SU-DHL-6 (cell line): ENCODE results near the gene NACA2.
"Not testable (repeated sequence)": the region's sequence is repeated elsewhere in the genome, so short reads cannot be mapped to it uniquely, and the experiment has no call there.

Experiments
- H2AFZ ChIP-seq: fragments of 200-600 bp; sonication (generic); 2 replicates; pipeline ENCODE4 v1.6.1; 2014; ENCODE audit warnings: low read depth, mild to moderate bottlenecking, moderate library complexity, mixed read lengths, antibody characterized with exemption, low read length; ENCODE audit not compliant: severe bottlenecking
- H3F3A ChIP-seq: fragments of 200-600 bp; shearing (Covaris generic); 2 replicates; pipeline ENCODE4 v1.6.0; 2016; ENCODE audit warnings: antibody characterized with exemption, mild to moderate bottlenecking; ENCODE audit not compliant: insufficient read depth
- H3K27ac ChIP-seq: fragments of 200-600 bp; sonication (generic); 2 replicates; pipeline ENCODE4 v1.5.1; 2016; ENCODE audit warnings: low read depth, mild to moderate bottlenecking, low read length, moderate library complexity, mixed read lengths
- H3K27me3 ChIP-seq: fragments of 200-600 bp; sonication (generic), shearing (Covaris generic); 2 replicates; pipeline ENCODE4 v1.6.0; 2014; ENCODE audit warnings: mild to moderate bottlenecking, low read length
- H3K36me3 ChIP-seq: fragments of 200-600 bp; sonication (generic); 2 replicates; pipeline ENCODE4 v1.6.1; 2014; ENCODE audit warnings: mild to moderate bottlenecking, low read length, mixed read lengths
- H3K4me2 ChIP-seq: fragments of 300-600, 200-600 bp; shearing (Covaris generic), sonication (generic); 2 replicates; pipeline ENCODE4 v1.6.0; 2014; ENCODE audit warnings: low read length, low read depth, mild to moderate bottlenecking; ENCODE audit not compliant: poor library complexity, severe bottlenecking
- H3K4me3 ChIP-seq: fragments of 200-600 bp; sonication (generic); 2 replicates; pipeline ENCODE4 v1.5.1; 2014; ENCODE audit warnings: antibody characterized with exemption, low read length, mild to moderate bottlenecking, mixed read lengths; ENCODE audit not compliant: insufficient read depth, poor library complexity, severe bottlenecking
- H3K79me2 ChIP-seq: fragments of 200-600 bp; sonication (generic); 2 replicates; pipeline ENCODE4 v1.6.1; 2014; ENCODE audit warnings: mild to moderate bottlenecking, low read length, moderate library complexity; ENCODE audit not compliant: insufficient read depth
- H3K9ac ChIP-seq: fragments of 200-600 bp; sonication (generic); 2 replicates; pipeline ENCODE4 v1.7.0; 2014; ENCODE audit warnings: mild to moderate bottlenecking, low read length
- H3K9me2 ChIP-seq: fragments of 200-600 bp; sonication (generic); replicated peaks from 2 replicates; pipeline ENCODE4 v1.6.1; 2014; ENCODE audit warnings: low read length; ENCODE audit not compliant: insufficient read depth
- H3K9me3 ChIP-seq: fragments of 200-600 bp; sonication (generic); 2 replicates; pipeline ENCODE4 v1.6.1; 2014; ENCODE audit warnings: low read length, mixed read lengths; ENCODE audit not compliant: insufficient read depth
- H4K20me1 ChIP-seq: fragments of 200-600 bp; sonication (generic); 2 replicates; pipeline ENCODE4 v1.6.1; 2014; ENCODE audit warnings: low read depth, mild to moderate bottlenecking, antibody characterized with exemption, low read length, moderate library complexity, mixed read lengths
- EZH2phosphoT487 ChIP-seq: fragments of 200-600 bp; sonication (generic), shearing (Covaris generic); conservative IDR thresholded peaks from 2 replicates; pipeline ENCODE4 v1.6.1; 2018; ENCODE audit warnings: mild to moderate bottlenecking, antibody characterized with exemption, low read length, moderate library complexity, mixed read lengths
- TF ChIP-seq, protein P1 (sequence below): fragments of 200-600 bp; sonication (generic); IDR thresholded peaks from one replicate; pipeline ENCODE4 v1.5.1; 2017; ENCODE audit warnings: antibody characterized with exemption, mild to moderate bottlenecking, low read length, moderate library complexity; ENCODE audit not compliant: insufficient read depth, poor library complexity, severe bottlenecking

The NACA2 gene

GRCh38 chr17:61567045-61567802 lies 23.8 kb downstream of the NACA2 start:
- no peak overlapping the region for H3K27ac ChIP-seq
- no peak overlapping the region for H3K4me2 ChIP-seq
- no peak overlapping the region for H2AFZ ChIP-seq
- no peak overlapping the region for H3K4me3 ChIP-seq
- H3K9me2 ChIP-seq, result no peaks in the 10 kb centered on the region
- no peaks in the 10 kb centered on the region for H3K36me3 ChIP-seq
- H3K9me3 ChIP-seq, result no peaks in the 10 kb centered on the region; the same call in 1 of the 2 replicates
- no peaks in the 10 kb centered on the region for H4K20me1 ChIP-seq
- no peak overlapping the region for H3K9ac ChIP-seq
- H3K79me2 ChIP-seq, result no peaks in the 10 kb centered on the region
- TF ChIP-seq, protein P1, sequence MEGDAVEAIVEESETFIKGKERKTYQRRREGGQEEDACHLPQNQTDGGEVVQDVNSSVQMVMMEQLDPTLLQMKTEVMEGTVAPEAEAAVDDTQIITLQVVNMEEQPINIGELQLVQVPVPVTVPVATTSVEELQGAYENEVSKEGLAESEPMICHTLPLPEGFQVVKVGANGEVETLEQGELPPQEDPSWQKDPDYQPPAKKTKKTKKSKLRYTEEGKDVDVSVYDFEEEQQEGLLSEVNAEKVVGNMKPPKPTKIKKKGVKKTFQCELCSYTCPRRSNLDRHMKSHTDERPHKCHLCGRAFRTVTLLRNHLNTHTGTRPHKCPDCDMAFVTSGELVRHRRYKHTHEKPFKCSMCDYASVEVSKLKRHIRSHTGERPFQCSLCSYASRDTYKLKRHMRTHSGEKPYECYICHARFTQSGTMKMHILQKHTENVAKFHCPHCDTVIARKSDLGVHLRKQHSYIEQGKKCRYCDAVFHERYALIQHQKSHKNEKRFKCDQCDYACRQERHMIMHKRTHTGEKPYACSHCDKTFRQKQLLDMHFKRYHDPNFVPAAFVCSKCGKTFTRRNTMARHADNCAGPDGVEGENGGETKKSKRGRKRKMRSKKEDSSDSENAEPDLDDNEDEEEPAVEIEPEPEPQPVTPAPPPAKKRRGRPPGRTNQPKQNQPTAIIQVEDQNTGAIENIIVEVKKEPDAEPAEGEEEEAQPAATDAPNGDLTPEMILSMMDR, result no peak
- no peak for TF ChIP-seq EZH2phosphoT487
- no peaks in the 10 kb centered on the region for H3F3A ChIP-seq
- H3K27me3 ChIP-seq, result no peaks in the 10 kb centered on the region

- H3K4me2 ChIP-seq, H3K4me3 ChIP-seq, H2AFZ ChIP-seq, H3K9me3 ChIP-seq, H3K79me2 ChIP-seq, H3K27ac ChIP-seq, H3K9ac ChIP-seq, H3F3A ChIP-seq, H3K27me3 ChIP-seq, H4K20me1 ChIP-seq, H3K9me2 ChIP-seq, H3K36me3 ChIP-seq: not testable (repeated sequence)
Observed at GRCh38 chr17:61566448-61566847, 24.6 kb downstream of the NACA2 start.

- not testable (repeated sequence) for H4K20me1 ChIP-seq, H3K4me3 ChIP-seq, H3K36me3 ChIP-seq, H3F3A ChIP-seq, H3K9me2 ChIP-seq, H3K9ac ChIP-seq, H3K79me2 ChIP-seq, H3K27ac ChIP-seq, H3K4me2 ChIP-seq, H3K27me3 ChIP-seq, H2AFZ ChIP-seq, H3K9me3 ChIP-seq
Observed at GRCh38 chr17:61565850-61566249, 25.2 kb downstream of the NACA2 start.

DNA sequence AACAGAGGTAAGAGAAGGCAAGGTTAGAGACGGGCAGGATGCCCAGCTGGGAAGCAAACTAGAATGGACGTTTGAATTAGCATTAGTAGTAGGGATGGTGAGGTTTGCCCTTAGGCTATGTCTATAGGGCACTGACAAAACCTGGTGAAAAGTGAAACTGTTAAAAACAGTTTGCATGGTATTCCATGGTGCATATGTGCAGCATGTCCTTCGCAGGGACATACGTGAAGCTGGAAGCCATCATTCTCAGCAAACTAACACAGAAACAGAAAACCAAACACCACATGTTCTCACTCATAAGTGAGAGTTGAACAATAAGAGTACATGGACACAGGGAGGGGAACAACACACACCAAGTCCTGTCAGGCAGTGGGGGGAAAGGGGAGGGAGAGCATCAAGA lies 25.8 kb downstream of the NACA2 start:
- no peak for TF ChIP-seq EZH2phosphoT487
- TF ChIP-seq, protein P1, result no peak
- Histone ChIP-seq H3F3A (no peaks in the 10 kb centered on the region), H3K9ac (no peak overlapping the region), H3K27ac (no peak overlapping the region), H3K9me3 (no peaks in the 10 kb centered on the region), H4K20me1 (no peaks in the 10 kb centered on the region), H3K79me2 (no peaks in the 10 kb centered on the region), H3K36me3 (no peaks in the 10 kb centered on the region), H3K4me3 (no peak overlapping the region), H2AFZ (no peak overlapping the region), H3K9me2 (no peaks in the 10 kb centered on the region), H3K4me2 (no peak overlapping the region), H3K27me3 (no peaks in the 10 kb centered on the region)
